Raji (cell line): ENCODE results near the gene ANXA6.

ENCODE experiments used
- POLR2A ChIP-seq: IDR thresholded peaks from 2 replicates; pipeline ENCODE4 v1.6.1; 2011; ENCODE audit warnings: low read depth, low read length, control low read depth; ENCODE audit not compliant: insufficient read depth

Gene ANXA6

DNA sequence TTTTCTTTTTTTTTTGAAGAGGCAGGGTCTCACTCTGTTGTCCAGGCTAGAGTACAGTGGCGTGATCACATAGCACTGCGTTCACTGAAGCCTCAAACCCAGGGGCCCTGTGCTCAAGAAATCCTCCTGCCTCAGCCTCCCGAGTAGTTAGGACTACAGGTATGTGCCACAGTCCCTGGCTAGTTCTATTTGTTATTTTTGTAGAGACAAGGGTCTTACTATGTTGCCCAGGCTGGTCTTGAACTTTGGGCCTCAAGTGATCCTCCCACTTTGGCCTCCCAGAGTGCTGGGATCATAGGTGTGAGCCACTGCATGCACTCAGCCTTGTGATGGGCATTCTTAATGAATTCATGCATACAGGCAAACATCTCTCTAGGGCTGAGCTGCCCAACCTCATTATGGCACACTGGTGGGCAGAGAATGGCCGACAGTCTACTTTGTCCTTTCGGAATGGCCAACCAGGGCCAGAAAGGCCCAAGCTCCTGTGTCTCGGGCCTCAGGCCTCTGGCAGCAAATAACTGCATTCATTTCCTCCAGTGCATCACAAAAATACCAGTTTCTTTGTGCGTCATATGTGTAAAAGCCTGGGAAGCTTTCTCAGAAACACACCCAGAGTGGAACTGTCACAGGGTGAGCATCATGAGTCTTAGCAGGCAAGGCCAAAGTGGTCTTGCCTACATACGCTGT lies 27.2 kb downstream of the ANXA6 start:
- no peak for TF ChIP-seq POLR2A

DNA sequence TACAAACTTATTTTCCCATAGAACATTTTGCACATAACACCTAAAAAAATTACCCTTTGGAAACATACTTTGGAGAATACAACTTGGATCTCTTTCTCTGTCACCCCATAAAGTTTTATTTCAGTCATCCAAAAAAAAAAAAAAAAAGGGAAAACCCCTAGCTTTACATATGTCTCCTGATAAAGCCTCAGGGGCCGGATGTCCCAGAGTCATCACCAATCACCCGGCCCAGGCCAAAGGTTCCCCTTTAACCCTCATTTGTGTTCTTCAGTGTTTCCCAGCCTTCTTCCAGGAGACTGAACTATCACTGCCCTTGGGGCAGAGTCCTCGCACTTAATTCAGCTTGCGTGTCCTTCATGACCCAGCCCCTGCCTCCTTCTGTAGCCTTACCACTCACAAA lies 28.8 kb downstream of the ANXA6 start:
- no peak for TF ChIP-seq POLR2A

DNA sequence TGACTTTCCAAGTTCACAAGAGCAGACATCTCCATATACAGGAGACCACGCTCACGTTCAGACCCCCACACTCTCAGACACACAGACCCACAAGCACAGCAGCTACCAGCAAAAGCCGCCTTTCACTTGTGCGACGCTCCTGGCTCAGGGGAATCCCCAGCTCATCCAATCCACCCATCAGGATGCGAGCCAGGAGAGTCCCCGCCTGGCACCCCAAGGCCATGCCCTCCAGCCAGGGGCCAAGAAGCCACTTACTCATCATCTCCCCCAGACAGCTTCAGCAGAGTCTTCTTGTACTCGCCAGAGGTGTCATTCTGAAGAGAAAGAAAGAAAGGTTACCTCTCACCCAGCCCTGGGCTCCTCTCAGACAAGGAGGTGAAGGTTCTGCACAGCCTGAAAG lies 29.7 kb downstream of the ANXA6 start:
- TF ChIP-seq POLR2A: no peak

GRCh38 chr5:151126199-151126645 lies 31.4 kb downstream of the ANXA6 start:
- no peak for TF ChIP-seq POLR2A

- no peak for TF ChIP-seq POLR2A
Observed at GRCh38 chr5:151125421-151125820, 32.2 kb downstream of the ANXA6 start.

- peak; percentile 43 for TF ChIP-seq POLR2A
Observed at GRCh38 chr5:151123897-151124751, 33.5 kb downstream of the ANXA6 start.

GRCh38 chr5:151122828-151123227 lies 34.8 kb downstream of the ANXA6 start:
- TF ChIP-seq POLR2A: no peak

GRCh38 chr5:151121665-151122064 lies 35.9 kb downstream of the ANXA6 start:
- no peak for TF ChIP-seq POLR2A

DNA sequence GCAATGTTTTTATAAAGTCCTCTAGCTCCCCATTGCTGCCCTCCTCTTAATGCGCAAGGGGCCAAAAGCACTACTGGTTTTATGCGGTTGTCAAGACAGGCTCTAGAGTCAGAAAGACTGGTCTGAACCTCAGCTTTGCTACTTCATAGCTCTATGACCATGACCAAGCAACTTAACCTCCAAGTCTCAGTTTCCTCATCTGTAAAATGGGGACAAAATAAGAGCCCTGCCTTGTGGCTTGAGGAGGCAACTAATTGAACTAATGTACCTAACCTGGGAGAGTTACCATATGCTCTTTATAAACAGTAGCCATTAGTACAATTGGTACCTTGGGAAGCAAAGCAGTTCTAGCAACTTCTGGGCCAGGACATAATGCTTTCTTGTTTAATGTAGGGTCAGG lies 36.5 kb downstream of the ANXA6 start:
- TF ChIP-seq POLR2A: no peak

DNA sequence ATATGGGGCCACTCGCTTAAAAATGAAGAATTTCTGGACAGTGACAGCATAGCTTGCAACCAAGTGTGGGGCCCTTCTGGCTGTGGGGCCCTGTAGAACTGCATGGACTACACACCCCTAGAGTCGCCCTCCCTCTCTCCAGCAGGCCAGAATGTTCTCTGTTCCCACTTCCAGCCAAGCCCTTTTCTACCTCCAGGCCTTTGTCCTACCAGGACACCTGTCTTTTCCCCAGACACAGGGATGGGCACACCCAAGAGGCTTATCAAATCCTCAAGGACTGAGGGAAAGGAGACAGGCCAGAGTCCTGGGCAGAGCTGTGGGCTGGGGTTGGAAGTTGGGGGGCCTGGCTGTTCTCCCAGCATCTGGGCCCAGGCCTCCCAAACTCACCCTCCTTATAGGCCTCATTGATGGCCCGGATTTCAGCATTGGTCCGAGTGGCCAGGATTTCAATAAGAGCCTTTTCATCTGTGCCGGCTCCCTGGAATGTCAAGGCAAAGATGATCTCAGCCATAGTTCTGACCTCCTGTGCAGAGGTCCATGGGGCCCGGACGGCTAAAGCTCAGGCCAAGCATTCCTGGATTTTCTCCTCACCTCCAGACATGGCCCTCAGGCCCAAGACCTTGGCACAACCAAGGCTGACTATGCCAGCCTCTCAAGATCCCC lies 38.5 kb downstream of the ANXA6 start:
- no peak for TF ChIP-seq POLR2A

DNA sequence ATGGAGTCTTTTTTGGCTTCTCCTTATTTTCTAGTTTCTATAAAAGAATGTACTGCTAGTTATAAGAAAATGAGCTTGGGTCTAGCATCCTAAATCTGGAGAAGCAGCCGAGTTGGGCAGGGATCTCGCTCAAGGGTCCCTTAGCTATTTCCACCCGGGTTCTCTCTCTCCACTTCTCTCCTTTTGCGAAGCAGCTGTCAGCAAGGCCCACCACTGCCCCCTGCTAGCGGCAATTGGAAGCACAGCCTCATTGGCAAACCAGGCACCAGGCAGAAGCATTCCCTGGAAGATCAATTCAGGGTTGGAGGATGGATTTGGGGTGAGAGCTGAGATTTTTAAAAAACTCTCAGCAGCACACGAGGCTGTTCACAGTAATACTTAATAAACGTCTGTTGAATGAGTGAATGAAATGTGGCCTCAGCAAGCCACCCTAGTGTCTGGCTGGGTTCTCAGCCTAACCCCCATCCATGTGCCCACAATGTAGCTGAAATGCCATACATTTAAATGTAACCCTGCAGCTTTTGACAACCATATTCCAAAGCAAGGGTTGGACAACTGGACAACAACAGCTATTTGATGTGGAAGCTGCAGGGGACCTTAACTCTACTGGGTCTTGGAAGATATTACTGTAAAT lies 42.2 kb downstream of the ANXA6 start:
- TF ChIP-seq POLR2A: no peak

DNA sequence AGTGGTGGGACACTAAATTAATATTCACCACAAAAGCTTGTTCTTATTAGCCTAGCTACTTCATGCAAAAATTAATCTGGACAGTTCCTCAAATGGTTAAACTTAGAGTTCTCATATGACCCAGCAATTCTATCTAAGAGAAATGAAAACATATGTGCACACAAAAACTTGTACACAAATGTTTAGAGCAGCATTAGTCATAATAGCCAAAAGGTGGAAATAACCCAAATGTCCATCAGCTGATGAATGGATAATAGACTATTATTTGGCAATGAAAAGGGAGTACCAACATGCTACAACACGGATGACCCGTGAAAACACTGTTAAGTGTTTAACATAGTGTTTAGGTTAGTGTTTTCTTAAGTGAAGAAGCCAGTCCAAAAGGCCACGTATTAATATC lies 43.9 kb downstream of the ANXA6 start:
- no peak for TF ChIP-seq POLR2A

- TF ChIP-seq POLR2A: peak; percentile 49; the same call in 1 of the 2 replicates
Observed at GRCh38 chr5:151110992-151111391, 46.6 kb downstream of the ANXA6 start.

DNA sequence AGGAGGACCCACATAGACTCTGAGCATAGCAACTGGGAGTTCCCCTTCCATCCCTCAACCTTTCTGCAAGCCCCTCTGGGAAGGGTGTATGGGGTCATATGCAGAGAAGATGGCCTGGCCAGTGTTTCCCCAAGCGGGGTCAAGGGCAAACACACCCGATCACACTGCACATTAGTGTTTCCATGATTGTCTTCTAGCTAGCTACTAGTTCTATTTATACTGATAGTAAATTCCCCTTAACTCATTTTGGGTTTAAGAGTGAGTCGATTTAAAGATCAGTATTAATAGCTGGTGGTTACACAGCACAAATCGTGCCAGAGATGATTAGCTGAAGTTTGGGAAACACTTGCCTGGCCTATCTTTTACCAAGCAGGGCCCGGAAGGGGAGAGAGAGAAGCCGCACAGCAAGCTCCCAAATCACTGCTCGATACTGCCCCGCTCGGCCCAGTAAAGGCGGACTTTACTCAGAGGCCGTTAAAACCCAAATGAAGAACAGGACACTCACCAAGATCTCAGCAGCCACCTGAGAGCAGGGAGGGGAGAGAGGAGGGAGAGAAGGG lies 47.4 kb downstream of the ANXA6 start:
- no peak for TF ChIP-seq POLR2A

DNA sequence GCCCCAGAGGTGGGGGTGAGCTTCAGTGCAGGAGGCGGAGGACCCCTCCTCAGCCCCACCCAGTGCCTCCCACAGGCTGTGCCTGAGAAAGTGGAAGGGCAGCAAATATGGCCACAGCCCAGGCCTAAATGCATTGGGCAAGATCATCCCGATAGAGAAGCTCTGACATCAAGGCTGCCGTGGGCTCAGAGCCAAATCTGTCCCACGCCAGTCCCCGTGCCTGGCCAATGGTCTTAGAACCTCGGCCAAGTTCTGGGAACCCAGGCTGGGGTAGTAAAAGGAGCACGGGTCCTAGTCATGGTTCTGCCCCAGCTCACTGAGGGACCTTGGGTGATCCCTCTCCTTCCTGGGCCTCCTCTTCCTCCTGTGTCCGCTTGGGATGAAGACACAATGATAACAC lies 49.0 kb downstream of the ANXA6 start:
- no peak for TF ChIP-seq POLR2A

DNA sequence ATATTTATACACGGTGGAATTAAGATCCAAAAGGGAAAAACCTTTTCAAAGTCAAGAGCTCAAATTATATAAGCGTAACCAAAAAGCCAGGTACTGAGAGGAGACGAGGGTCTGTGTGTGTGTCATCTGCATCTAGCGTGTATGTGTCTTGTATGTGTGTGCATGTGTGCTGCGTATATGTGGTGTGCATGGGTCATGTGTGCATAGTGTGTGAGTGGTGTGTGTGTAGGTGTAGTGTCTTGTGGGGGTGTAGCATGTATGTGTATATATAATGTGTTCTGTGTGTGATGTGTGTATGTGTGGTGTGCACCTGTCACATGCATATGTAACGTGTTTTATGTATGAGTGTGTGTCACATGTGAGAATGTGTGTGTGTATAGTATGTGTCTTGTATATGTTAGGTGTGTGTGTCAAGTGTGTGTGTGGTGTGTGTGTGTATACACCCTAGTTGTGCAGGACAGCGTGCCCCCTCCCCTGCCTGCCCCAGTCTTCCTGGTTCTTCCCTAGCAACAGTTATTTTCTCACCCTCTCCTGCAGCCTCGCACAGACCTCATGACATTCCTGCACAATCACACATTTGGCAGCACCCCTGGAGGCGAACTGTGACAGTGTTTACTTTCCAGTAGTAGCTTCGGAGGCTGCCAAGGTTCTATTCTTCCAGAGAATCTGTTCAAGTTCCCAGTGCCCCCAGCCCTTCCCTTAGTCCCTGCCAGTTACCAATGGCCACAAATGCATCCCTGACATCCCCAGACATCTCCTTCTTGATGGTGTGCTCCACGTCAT lies 49.6 kb downstream of the ANXA6 start:
- TF ChIP-seq POLR2A: no peak
